GM13977 (cell line): Measurements from ENCODE around the gene TRIM15.

Source experiments
- DNase-seq: peaks from one replicate; pipeline ENCODE4 v3.0.0; 2012; ENCODE audit warnings: low spot score
- in situ Hi-C: fragments of 300-500 bp; cut with MboI; formaldehyde crosslinking; loops from one replicate; pipeline ENCODE4 v1.12.0; 2022; ENCODE audit warnings: low sequenced_read_pairs, low pct_unique_long_range_greater_than_20kb, mixed read lengths, inconsistent platforms; ENCODE audit not compliant: unreplicated experiment
- TF ChIP-seq, protein P1 (sequence below): IDR thresholded peaks from 2 replicates; pipeline ENCODE4 v1.5.1; 2012; ENCODE audit warnings: mild to moderate bottlenecking, control low read depth; ENCODE audit not compliant: insufficient read depth; ENCODE audit errors: extremely low read depth, missing control alignments

Gene TRIM15

DNA sequence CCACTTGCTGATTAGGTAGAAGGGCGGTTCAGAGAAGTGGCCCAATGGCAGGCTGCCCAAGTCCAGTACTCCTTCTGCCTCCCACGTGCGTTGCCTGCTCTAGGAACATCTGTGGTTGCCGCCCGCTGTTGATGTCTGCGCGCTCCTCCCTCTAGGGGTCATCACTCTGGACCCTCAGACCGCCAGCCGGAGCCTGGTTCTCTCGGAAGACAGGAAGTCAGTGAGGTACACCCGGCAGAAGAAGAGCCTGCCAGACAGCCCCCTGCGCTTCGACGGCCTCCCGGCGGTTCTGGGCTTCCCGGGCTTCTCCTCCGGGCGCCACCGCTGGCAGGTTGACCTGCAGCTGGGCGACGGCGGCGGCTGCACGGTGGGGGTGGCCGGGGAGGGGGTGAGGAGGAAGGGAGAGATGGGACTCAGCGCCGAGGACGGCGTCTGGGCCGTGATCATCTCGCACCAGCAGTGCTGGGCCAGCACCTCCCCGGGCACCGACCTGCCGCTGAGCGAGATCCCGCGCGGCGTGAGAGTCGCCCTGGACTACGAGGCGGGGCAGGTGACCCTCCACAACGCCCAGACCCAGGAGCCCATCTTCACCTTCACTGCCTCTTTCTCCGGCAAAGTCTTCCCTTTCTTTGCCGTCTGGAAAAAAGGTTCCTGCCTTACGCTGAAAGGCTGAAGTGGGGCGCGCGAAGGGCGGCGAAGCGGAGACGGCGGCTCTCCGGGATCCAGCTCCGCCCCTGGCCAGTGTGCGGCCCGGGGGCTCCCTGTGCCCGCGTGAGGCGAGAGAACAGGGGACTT is 8.5 kb downstream of the TRIM15 start:
- in situ Hi-C loops, result no loop called here
- TF ChIP-seq, protein P1, sequence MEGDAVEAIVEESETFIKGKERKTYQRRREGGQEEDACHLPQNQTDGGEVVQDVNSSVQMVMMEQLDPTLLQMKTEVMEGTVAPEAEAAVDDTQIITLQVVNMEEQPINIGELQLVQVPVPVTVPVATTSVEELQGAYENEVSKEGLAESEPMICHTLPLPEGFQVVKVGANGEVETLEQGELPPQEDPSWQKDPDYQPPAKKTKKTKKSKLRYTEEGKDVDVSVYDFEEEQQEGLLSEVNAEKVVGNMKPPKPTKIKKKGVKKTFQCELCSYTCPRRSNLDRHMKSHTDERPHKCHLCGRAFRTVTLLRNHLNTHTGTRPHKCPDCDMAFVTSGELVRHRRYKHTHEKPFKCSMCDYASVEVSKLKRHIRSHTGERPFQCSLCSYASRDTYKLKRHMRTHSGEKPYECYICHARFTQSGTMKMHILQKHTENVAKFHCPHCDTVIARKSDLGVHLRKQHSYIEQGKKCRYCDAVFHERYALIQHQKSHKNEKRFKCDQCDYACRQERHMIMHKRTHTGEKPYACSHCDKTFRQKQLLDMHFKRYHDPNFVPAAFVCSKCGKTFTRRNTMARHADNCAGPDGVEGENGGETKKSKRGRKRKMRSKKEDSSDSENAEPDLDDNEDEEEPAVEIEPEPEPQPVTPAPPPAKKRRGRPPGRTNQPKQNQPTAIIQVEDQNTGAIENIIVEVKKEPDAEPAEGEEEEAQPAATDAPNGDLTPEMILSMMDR, result no peak
- no peak for DNase-seq

- DNase-seq, result no peak
- TF ChIP-seq, protein P1, result no peak
- in situ Hi-C loops, result no loop called here
These were observed 9.3 kb downstream of the TRIM15 start for GRCh38 chr6:30172681-30173080.

- in situ Hi-C loops, result loop anchor here (5.0 kb wide), 1 partner anchor 78 kb away; no protein-coding TSS in a partner anchor
- DNase-seq, result no peak
- TF ChIP-seq, protein P1, result no peak
These were observed 12.4 kb downstream of the TRIM15 start for GRCh38 chr6:30175765-30176164.

- no peak for DNase-seq
- TF ChIP-seq, protein P1, result no peak
- in situ Hi-C loops, result loop anchor here (5.0 kb wide), 1 partner anchor 82 kb away; no protein-coding TSS in a partner anchor
These were observed 15.5 kb downstream of the TRIM15 start for GRCh38 chr6:30178837-30179236.

GRCh38 chr6:30180145-30180544 is 16.8 kb downstream of the TRIM15 start:
- TF ChIP-seq, protein P1, result no peak
- in situ Hi-C loops, result no loop called here
- no peak for DNase-seq

DNA sequence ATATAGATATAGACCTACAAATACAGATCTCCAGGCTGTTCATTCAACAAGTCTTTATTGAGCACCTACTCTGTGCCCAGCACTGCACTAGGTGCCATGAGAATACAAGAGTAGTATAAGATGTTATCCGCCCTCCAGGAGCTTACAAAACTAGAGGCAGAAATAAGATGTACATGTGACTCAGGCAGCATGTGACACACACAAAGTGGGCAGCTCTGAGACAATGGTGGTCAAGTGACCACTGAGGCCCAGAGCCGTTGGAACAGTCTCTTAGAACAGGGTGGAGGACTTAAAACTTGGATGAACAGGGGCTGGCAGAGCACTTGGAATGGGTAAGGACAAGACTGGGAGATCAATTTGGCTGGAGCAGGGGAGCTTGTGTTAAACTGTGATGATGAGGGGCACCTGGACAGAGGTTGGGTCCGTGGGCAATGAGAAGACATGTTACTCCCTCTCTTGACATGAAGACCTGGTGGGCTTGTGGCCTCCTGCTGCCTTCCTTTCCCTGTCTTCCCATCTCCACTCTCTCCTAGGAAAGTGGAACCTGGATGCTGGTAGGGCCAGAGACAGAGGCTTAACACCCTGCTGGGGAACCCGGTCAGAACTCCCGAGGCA is 21.2 kb downstream of the TRIM15 start:
- TF ChIP-seq, protein P1, result no peak
- in situ Hi-C loops, result no loop called here
- DNase-seq, result no peak
